Gastroesophageal sphincter (tissue), 3 donors: Measurements from ENCODE around the gene ST8SIA4.

Source experiments
- CTCF ChIP-seq, 4 experiments: fragments of 200-600 bp in 2 of 4; fragments of 450-650 bp in 2 of 4; sonication (generic) in 1 of 4; IDR thresholded peaks; one replicate each; pipeline ENCODE4 v1.5.1; 2017 to 2019; ENCODE audit warnings: antibody characterized with exemption in 4 of 4, mild to moderate bottlenecking in 2 of 4, moderate library complexity in 2 of 4
- POLR2A ChIP-seq, 2 donors: fragments of 450-650 bp; IDR thresholded peaks; one replicate each; pipeline ENCODE4 v1.6.1; 2017; ENCODE audit warnings: antibody characterized with exemption in 2 of 2, mild to moderate bottlenecking in 2 of 2, moderate library complexity in 1 of 2
- POLR2AphosphoS5 ChIP-seq: sonication (generic); formaldehyde crosslinking; IDR thresholded peaks from one replicate; pipeline ENCODE4 v1.6.1; 2017; ENCODE audit warnings: antibody characterized with exemption

- TF ChIP-seq CTCF (IDR thresholded peaks at IDR 0.05) (no peak), POLR2A (IDR thresholded peaks at IDR 0.05) (no peak), POLR2AphosphoS5 (no peak)
Measured at GRCh38 chr5:100802208-100802607, 100.9 kb downstream of the ST8SIA4 start.
